HEK293 (cell line): ENCODE results near the gene EIF4E1B.

Experiments
- YY1 ChIP-seq: fragments of 450-650 bp; formaldehyde crosslinking; IDR thresholded peaks from 2 replicates; pipeline ENCODE4 v1.5.1; 2018; ENCODE audit warnings: missing biosample characterization, missing genetic modification characterization
- ZBTB7A ChIP-seq: fragments of 450-650 bp; formaldehyde crosslinking; IDR thresholded peaks from 2 replicates; pipeline ENCODE4 v1.5.1; 2016; ENCODE audit warnings: low read depth, missing biosample characterization, missing genetic modification characterization
- ZNF510 ChIP-seq: fragments of 450-650 bp; formaldehyde crosslinking; IDR thresholded peaks from 2 replicates; pipeline ENCODE4 v1.5.1; 2018; ENCODE audit warnings: mild to moderate bottlenecking, missing genetic modification characterization, missing biosample characterization; ENCODE audit not compliant: insufficient replicate concordance
- ZNF670 ChIP-seq: fragments of 450-650 bp; formaldehyde crosslinking; IDR thresholded peaks from 2 replicates; pipeline ENCODE4 v1.5.1; 2016; ENCODE audit warnings: missing biosample characterization, missing genetic modification characterization, low read depth
- TF ChIP-seq, protein P1 (sequence below): fragments of 450-650 bp; formaldehyde crosslinking; IDR thresholded peaks from 2 replicates; pipeline ENCODE4 v1.5.1; 2016; ENCODE audit warnings: missing biosample characterization, missing genetic modification characterization
- TF ChIP-seq, protein P2 (sequence below): fragments of 450-650 bp; formaldehyde crosslinking; IDR thresholded peaks from 2 replicates; pipeline ENCODE4 v1.5.1; 2016; ENCODE audit warnings: missing biosample characterization, missing genetic modification characterization

DNA sequence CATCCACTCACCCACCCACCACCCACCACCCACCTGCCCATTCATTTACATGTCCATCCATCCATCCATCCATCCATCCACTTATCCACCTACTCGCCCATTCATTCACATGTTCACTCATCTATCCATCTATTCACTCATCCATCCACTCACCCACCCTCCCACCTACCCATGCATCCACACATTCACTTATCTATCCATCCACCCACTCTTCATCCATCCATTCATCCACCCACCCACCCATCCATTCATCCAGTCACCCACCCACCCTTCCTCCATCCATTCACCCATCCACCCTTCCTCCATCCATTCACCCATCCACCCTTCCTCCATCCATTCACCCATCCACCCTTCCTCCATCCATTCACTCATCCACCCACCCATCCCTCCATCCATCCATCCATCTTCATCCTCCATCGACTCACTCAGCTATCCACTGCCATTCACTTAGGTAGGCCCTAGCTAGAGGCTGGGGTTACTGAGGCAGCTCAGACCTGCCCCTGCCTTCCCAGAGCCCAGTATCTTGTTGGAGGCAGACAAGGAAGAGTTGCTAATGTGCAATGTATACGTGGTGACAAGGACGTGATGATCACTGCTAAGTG, 29.5 kb downstream of the EIF4E1B start:
- TF ChIP-seq, protein P1, sequence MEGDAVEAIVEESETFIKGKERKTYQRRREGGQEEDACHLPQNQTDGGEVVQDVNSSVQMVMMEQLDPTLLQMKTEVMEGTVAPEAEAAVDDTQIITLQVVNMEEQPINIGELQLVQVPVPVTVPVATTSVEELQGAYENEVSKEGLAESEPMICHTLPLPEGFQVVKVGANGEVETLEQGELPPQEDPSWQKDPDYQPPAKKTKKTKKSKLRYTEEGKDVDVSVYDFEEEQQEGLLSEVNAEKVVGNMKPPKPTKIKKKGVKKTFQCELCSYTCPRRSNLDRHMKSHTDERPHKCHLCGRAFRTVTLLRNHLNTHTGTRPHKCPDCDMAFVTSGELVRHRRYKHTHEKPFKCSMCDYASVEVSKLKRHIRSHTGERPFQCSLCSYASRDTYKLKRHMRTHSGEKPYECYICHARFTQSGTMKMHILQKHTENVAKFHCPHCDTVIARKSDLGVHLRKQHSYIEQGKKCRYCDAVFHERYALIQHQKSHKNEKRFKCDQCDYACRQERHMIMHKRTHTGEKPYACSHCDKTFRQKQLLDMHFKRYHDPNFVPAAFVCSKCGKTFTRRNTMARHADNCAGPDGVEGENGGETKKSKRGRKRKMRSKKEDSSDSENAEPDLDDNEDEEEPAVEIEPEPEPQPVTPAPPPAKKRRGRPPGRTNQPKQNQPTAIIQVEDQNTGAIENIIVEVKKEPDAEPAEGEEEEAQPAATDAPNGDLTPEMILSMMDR (tag by site-specific recombination), result no peak
- TF ChIP-seq ZNF670 (no peak), ZNF510 (tag by site-specific recombination) (no peak), YY1 (tag by site-specific recombination) (no peak), ZBTB7A (tag by site-specific recombination) (no peak)
- TF ChIP-seq, protein P2, sequence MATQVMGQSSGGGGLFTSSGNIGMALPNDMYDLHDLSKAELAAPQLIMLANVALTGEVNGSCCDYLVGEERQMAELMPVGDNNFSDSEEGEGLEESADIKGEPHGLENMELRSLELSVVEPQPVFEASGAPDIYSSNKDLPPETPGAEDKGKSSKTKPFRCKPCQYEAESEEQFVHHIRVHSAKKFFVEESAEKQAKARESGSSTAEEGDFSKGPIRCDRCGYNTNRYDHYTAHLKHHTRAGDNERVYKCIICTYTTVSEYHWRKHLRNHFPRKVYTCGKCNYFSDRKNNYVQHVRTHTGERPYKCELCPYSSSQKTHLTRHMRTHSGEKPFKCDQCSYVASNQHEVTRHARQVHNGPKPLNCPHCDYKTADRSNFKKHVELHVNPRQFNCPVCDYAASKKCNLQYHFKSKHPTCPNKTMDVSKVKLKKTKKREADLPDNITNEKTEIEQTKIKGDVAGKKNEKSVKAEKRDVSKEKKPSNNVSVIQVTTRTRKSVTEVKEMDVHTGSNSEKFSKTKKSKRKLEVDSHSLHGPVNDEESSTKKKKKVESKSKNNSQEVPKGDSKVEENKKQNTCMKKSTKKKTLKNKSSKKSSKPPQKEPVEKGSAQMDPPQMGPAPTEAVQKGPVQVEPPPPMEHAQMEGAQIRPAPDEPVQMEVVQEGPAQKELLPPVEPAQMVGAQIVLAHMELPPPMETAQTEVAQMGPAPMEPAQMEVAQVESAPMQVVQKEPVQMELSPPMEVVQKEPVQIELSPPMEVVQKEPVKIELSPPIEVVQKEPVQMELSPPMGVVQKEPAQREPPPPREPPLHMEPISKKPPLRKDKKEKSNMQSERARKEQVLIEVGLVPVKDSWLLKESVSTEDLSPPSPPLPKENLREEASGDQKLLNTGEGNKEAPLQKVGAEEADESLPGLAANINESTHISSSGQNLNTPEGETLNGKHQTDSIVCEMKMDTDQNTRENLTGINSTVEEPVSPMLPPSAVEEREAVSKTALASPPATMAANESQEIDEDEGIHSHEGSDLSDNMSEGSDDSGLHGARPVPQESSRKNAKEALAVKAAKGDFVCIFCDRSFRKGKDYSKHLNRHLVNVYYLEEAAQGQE (tag by site-specific recombination), result no peak
